Measurements from ENCODE around the gene CERS6. TPM values are rescaled to one million over a fixed set of nuclear protein-coding genes. Genes with fewer than 3 reads are reported as not detected.

Gene CERS6
- total and polyA plus RNA-seq, 4 donors, result 4.2 to 20.4 (median 10.1) TPM

DNA sequence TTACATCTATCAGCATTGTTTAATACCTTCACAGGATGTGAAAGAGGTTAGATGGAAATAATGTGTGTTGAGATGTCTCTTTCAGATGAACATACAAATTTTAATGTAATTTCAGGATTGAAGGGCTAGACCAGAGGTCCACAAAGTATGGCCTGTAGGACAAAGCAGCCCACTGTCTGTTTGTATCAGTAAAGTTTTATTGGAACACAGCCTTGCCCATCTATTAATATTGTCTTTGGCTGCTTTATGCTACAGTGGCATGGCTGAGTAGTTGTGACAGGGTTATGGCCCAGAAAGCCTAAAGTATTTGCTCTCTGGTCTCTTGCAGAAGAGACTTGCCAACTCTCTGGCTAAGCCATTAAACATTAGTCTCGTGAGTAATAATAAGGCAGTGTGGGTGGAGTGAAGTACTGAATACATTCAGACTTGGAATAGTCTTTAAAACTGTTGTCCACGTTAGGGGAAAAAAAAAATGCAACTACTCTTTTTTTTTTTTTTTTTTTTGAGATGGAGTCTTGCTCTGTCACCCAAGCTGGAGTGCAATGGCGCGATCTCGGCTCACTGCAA is 271.9 kb downstream of the CERS6 start:
- TF ChIP-seq MAX (IDR thresholded peaks at IDR 0.05) (no peak), HNF4G (IDR thresholded peaks at IDR 0.05) (no peak), RXRA (IDR thresholded peaks at IDR 0.05) (no peak), SP1 (IDR thresholded peaks at IDR 0.05) (no peak), FOXA2 (IDR thresholded peaks at IDR 0.05) (no peak), YY1 (IDR thresholded peaks at IDR 0.05) (no peak), EGR1 (IDR thresholded peaks at IDR 0.05; ENCODE audit: low read depth in 2 of 2) (no peak)
- TF ChIP-seq, protein P1, sequence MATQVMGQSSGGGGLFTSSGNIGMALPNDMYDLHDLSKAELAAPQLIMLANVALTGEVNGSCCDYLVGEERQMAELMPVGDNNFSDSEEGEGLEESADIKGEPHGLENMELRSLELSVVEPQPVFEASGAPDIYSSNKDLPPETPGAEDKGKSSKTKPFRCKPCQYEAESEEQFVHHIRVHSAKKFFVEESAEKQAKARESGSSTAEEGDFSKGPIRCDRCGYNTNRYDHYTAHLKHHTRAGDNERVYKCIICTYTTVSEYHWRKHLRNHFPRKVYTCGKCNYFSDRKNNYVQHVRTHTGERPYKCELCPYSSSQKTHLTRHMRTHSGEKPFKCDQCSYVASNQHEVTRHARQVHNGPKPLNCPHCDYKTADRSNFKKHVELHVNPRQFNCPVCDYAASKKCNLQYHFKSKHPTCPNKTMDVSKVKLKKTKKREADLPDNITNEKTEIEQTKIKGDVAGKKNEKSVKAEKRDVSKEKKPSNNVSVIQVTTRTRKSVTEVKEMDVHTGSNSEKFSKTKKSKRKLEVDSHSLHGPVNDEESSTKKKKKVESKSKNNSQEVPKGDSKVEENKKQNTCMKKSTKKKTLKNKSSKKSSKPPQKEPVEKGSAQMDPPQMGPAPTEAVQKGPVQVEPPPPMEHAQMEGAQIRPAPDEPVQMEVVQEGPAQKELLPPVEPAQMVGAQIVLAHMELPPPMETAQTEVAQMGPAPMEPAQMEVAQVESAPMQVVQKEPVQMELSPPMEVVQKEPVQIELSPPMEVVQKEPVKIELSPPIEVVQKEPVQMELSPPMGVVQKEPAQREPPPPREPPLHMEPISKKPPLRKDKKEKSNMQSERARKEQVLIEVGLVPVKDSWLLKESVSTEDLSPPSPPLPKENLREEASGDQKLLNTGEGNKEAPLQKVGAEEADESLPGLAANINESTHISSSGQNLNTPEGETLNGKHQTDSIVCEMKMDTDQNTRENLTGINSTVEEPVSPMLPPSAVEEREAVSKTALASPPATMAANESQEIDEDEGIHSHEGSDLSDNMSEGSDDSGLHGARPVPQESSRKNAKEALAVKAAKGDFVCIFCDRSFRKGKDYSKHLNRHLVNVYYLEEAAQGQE (IDR thresholded peaks at IDR 0.05), result no peak

DNA sequence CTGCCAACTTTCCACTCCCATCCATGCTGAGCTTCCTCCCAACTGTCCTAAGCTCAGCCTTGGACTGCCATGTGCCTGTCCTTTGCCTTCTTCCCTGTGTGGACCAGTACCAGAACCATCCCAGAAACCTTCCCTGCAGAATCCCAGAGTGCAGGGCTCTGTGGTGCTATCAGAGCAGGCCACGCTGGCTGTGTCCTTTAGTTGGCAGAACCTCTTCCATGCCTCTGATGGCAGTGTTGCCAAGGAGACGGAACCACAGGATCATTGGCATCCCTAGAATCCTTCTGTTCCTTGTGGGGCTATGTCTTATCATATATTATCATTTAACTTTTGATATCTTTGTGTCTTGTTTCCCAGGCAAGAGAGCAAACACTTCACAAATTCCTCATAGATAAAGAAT is 273.4 kb downstream of the CERS6 start:
- Histone ChIP-seq H3K4me1 (ENCODE audit: control insufficient read depth in 4 of 4, insufficient read depth in 4 of 4, low read length in 3 of 4) (no peaks in the 10 kb centered on the region), H3K27ac (ENCODE audit: low read depth in 1 of 2, low read length in 2 of 2) (no peak overlapping the region), H3K9me3 (ENCODE audit: control insufficient read depth in 4 of 4, low read length in 3 of 4) (no peaks in the 10 kb centered on the region), H3K36me3 (ENCODE audit: control insufficient read depth in 4 of 4, insufficient read depth in 3 of 4, low read depth in 1 of 4, low read length in 3 of 4) (no peaks in the 10 kb centered on the region), H3K27me3 (ENCODE audit: control insufficient read depth in 4 of 4, insufficient read depth in 4 of 4, low read length in 3 of 4) (no peaks in the 10 kb centered on the region), H3K4me3 (ENCODE audit: low read depth in 1 of 3, low read length in 3 of 3) (no peak overlapping the region), H3K9ac (ENCODE audit: low read depth in 1 of 2, low read length in 2 of 2) (no peak overlapping the region)
- 95% methylated on average over 2 of the region's 2 CpGs for WGBS
- DNase-seq (ENCODE audit: low spot score), result no peak
- TF ChIP-seq TAF1 (conservative IDR thresholded peaks at IDR 0.05) (no peak), NR2F2 (IDR thresholded peaks at IDR 0.05) (no peak), GABPA (IDR thresholded peaks at IDR 0.05 in 1 of 2, conservative IDR thresholded peaks at IDR 0.05 in 1 of 2) (no peak), HNF4A (conservative IDR thresholded peaks at IDR 0.05) (no peak), YY1 (IDR thresholded peaks at IDR 0.05) (no peak), FOXA1 (IDR thresholded peaks at IDR 0.05) (no peak), EGR1 (IDR thresholded peaks at IDR 0.05; ENCODE audit: low read depth in 2 of 2) (no peak), RAD21 (IDR thresholded peaks at IDR 0.05) (no peak), FOXA2 (IDR thresholded peaks at IDR 0.05) (no peak), CTCF (IDR thresholded peaks at IDR 0.05; ENCODE audit: low read depth, low read length, missing input control) (no peak), HNF4G (IDR thresholded peaks at IDR 0.05) (no peak), RXRA (IDR thresholded peaks at IDR 0.05) (no peak), MAX (IDR thresholded peaks at IDR 0.05) (no peak), SP1 (IDR thresholded peaks at IDR 0.05) (no peak)
- TF ChIP-seq, protein P2, sequence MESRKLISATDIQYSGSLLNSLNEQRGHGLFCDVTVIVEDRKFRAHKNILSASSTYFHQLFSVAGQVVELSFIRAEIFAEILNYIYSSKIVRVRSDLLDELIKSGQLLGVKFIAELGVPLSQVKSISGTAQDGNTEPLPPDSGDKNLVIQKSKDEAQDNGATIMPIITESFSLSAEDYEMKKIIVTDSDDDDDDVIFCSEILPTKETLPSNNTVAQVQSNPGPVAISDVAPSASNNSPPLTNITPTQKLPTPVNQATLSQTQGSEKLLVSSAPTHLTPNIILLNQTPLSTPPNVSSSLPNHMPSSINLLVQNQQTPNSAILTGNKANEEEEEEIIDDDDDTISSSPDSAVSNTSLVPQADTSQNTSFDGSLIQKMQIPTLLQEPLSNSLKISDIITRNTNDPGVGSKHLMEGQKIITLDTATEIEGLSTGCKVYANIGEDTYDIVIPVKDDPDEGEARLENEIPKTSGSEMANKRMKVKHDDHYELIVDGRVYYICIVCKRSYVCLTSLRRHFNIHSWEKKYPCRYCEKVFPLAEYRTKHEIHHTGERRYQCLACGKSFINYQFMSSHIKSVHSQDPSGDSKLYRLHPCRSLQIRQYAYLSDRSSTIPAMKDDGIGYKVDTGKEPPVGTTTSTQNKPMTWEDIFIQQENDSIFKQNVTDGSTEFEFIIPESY (IDR thresholded peaks at IDR 0.05), result no peak
- TF ChIP-seq, protein P3, sequence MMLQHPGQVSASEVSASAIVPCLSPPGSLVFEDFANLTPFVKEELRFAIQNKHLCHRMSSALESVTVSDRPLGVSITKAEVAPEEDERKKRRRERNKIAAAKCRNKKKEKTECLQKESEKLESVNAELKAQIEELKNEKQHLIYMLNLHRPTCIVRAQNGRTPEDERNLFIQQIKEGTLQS (IDR thresholded peaks at IDR 0.05), result no peak

More for the DNA sequence above, 271.9 kb downstream of the CERS6 start:
- no peak for DNase-seq (ENCODE audit: low spot score)
- Histone ChIP-seq H3K27ac (ENCODE audit: low read depth in 1 of 2, low read length in 2 of 2) (no peak overlapping the region), H3K27me3 (ENCODE audit: control insufficient read depth in 4 of 4, insufficient read depth in 4 of 4, low read length in 3 of 4) (no peaks in the 10 kb centered on the region), H3K36me3 (ENCODE audit: control insufficient read depth in 4 of 4, insufficient read depth in 3 of 4, low read depth in 1 of 4, low read length in 3 of 4) (no peaks in the 10 kb centered on the region), H3K4me3 (ENCODE audit: low read depth in 1 of 3, low read length in 3 of 3) (no peak overlapping the region), H3K4me1 (ENCODE audit: control insufficient read depth in 4 of 4, insufficient read depth in 4 of 4, low read length in 3 of 4) (peaks cover 0 to 1% (median 0%) of the 10 kb centered on the region in 4 donors), H3K9me3 (ENCODE audit: control insufficient read depth in 4 of 4, low read length in 3 of 4) (no peaks in the 10 kb centered on the region), H3K9ac (ENCODE audit: low read depth in 1 of 2, low read length in 2 of 2) (no peak overlapping the region)
- 92% methylated on average over 5 of the region's 5 CpGs for WGBS

Measured in liver (tissue), 9 donors.